ENCODE data around the gene RPL10A. TPM values are rescaled to one million over a fixed set of nuclear protein-coding genes. Genes with fewer than 3 reads are reported as not detected.

The RPL10A gene
- polyA plus RNA-seq, 1 of the 3 experiments (the other 2 are of a cell fraction) = 3,548 TPM

GRCh38 chr6:35505999-35506412 is 37.8 kb downstream of the RPL10A start:
- no peaks in the 10 kb centered on the region for H3K27me3 ChIP-seq (ENCODE audit: insufficient read depth)
- H3F3A ChIP-seq (replicated peaks; ENCODE audit: insufficient read depth) = no peaks in the 10 kb centered on the region
- peak; percentile 31 for DNase-seq
- H3K9me2 ChIP-seq = no peaks in the 10 kb centered on the region
- WGBS (ENCODE audit: low lambda C conversion rate) = 82% methylated on average over 11 of the region's 21 CpGs
- no peaks in the 10 kb centered on the region for H3K36me3 ChIP-seq (replicated peaks in 1 of 2; ENCODE audit: control insufficient read depth in 1 of 2, insufficient read depth in 2 of 2, low read length in 1 of 2)
- ChIA-PET CTCF (interaction anchor here (2.1 kb wide), 1 partner anchor 17 kb away, joined by 11 read pairs; no protein-coding TSS in a partner anchor), POLR2A (no interaction called here)
- no peaks in the 10 kb centered on the region for H3K79me2 ChIP-seq (ENCODE audit: insufficient read depth)
- no peaks in the 10 kb centered on the region for H3K4me1 ChIP-seq (ENCODE audit: control insufficient read depth in 1 of 2, insufficient read depth in 2 of 2, low read depth in 1 of 2, low read length in 1 of 2)
- H4K20me1 ChIP-seq (ENCODE audit: insufficient read depth) = no peaks in the 10 kb centered on the region
- no peak overlapping the region for H3K27ac ChIP-seq (ENCODE audit: low read depth in 2 of 2, low read length in 1 of 2)
- H3K9me3 ChIP-seq = no peaks in the 10 kb centered on the region
- H3K4me3 ChIP-seq (ENCODE audit: low read depth in 2 of 2, low read length in 1 of 2) = no peak overlapping the region
- TF ChIP-seq GABPA (IDR thresholded peaks at IDR 0.05; ENCODE audit: low read depth) (no peak), CHD2 (IDR thresholded peaks at IDR 0.05; ENCODE audit: low read length, partially characterized antibody) (no peak), USF1 (IDR thresholded peaks at IDR 0.05; ENCODE audit: borderline replicate concordance, low read depth) (no peak), EZH2phosphoT487 (IDR thresholded peaks at IDR 0.05; ENCODE audit: borderline replicate concordance, low read depth) (no peak), SIN3A (IDR thresholded peaks at IDR 0.05; ENCODE audit: borderline replicate concordance, low read depth, low read length) (no peak), MEF2A (IDR thresholded peaks at IDR 0.05; ENCODE audit: borderline replicate concordance, low read depth) (no peak), FOSL2 (IDR thresholded peaks at IDR 0.05; ENCODE audit: borderline replicate concordance, low read depth) (no peak), RCOR1 (IDR thresholded peaks at IDR 0.05; ENCODE audit: low read length) (no peak), YY1 (IDR thresholded peaks at IDR 0.05; ENCODE audit: low read depth) (no peak), RAD21 (IDR thresholded peaks at IDR 0.05; ENCODE audit: low read length) (no peak), FOXM1 (IDR thresholded peaks at IDR 0.05; ENCODE audit: low read depth) (no peak), NRF1 (IDR thresholded peaks at IDR 0.05; ENCODE audit: low read depth, low read length) (no peak), NFIC (IDR thresholded peaks at IDR 0.05; ENCODE audit: borderline replicate concordance) (no peak), USF2 (IDR thresholded peaks at IDR 0.05; ENCODE audit: borderline replicate concordance, low read depth, low read length) (no peak)
- H3K4me2 ChIP-seq = no peak overlapping the region
- no peak overlapping the region for H3K9ac ChIP-seq
- no peak overlapping the region for H2AFZ ChIP-seq (ENCODE audit: low read depth)

- Histone ChIP-seq H3F3A (replicated peaks; ENCODE audit: insufficient read depth) (no peaks in the 10 kb centered on the region), H2AFZ (ENCODE audit: low read depth) (no peak overlapping the region), H3K4me2 (no peak overlapping the region), H3K27ac (ENCODE audit: low read depth in 2 of 2, low read length in 1 of 2) (no peak overlapping the region), H3K4me1 (ENCODE audit: control insufficient read depth in 1 of 2, insufficient read depth in 2 of 2, low read depth in 1 of 2, low read length in 1 of 2) (no peaks in the 10 kb centered on the region), H3K9ac (no peak overlapping the region), H4K20me1 (ENCODE audit: insufficient read depth) (no peaks in the 10 kb centered on the region), H3K27me3 (ENCODE audit: insufficient read depth) (no peaks in the 10 kb centered on the region), H3K79me2 (ENCODE audit: insufficient read depth) (no peaks in the 10 kb centered on the region), H3K36me3 (replicated peaks in 1 of 2; ENCODE audit: control insufficient read depth in 1 of 2, insufficient read depth in 2 of 2, low read length in 1 of 2) (no peaks in the 10 kb centered on the region), H3K9me2 (no peaks in the 10 kb centered on the region), H3K9me3 (no peaks in the 10 kb centered on the region), H3K4me3 (ENCODE audit: low read depth in 2 of 2, low read length in 1 of 2) (no peak overlapping the region)
- POLR2A ChIA-PET = no interaction called here
- DNase-seq = no peak
- WGBS (ENCODE audit: low lambda C conversion rate) = 75% methylated on average over 3 of the region's 3 CpGs
- CTCF ChIA-PET = interaction anchor here (0.8 to 2.1 kb wide), 2 partner anchors 16 kb away, joined by 4 to 11 read pairs; no protein-coding TSS in a partner anchor
- TF ChIP-seq ZBTB33 (IDR thresholded peaks at IDR 0.05; ENCODE audit: borderline replicate concordance, low read depth) (no peak), USF1 (IDR thresholded peaks at IDR 0.05; ENCODE audit: borderline replicate concordance, low read depth) (no peak), GABPA (IDR thresholded peaks at IDR 0.05; ENCODE audit: low read depth) (no peak), FOSL2 (IDR thresholded peaks at IDR 0.05; ENCODE audit: borderline replicate concordance, low read depth) (no peak), POLR2AphosphoS5 (IDR thresholded peaks at IDR 0.05; ENCODE audit: low read depth, low read length) (no peak), REST (IDR thresholded peaks at IDR 0.05; ENCODE audit: low read depth, low read length) (no peak), FOXJ3 (CRISPR knock-in tag; IDR thresholded peaks at IDR 0.05) (no peak)
Observed at GRCh38 chr6:35506536-35506935, 38.3 kb downstream of the RPL10A start.

Measured in SK-N-SH (cell line).